ENCODE results near the gene GRIN3B.

GRIN3B gene

DNA sequence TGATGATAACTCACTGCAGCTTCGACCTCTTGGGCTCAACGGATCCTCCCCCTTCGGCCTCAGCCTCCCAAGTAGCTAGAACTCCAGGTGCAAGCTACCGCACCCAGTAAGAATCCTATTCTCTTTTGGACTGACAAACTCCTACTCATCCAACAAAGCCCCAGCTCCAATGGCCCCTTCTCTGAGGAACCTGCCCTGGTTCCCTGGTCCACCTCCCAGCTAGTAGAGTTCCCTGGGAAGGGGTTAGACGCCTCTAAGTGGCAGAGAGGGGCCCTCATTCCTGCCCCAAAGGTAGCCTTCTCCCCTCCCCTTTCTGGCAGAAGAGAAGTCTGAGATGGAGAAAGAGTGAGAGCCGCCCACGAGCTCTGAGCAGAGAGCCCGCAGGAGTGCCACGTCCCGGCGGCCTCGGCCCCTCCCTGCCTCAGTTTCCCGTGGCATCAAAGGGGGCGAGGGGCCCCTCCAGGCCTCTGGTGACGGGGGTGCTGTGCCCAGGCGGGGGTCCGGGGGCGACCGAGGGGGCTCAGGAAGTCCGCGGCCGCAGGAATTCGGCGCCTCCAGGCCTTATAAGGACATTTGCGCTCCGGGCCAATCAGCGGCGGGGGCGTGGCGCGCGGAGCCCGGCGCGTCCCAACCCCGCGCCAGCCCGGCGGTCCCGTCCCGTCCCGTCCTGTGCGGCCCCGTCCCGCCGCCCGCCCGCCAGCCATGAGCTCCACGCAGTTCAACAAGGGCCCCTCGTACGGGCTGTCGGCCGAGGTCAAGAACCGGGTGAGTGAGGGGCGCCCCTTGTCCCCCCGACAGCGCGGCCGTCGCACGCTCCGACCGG is 26.0 kb downstream of the GRIN3B start, which contains the start of gene CNN2:
Gene CNN2, plus strand, starts transcription at position 649 of the 823 bp plus-strand sequence. Its CDS starts 54 bp downstream, at position 703.
- DNase-seq (ENCODE audit: low read depth): peak; percentile 81
- TF ChIP-seq, protein P1, sequence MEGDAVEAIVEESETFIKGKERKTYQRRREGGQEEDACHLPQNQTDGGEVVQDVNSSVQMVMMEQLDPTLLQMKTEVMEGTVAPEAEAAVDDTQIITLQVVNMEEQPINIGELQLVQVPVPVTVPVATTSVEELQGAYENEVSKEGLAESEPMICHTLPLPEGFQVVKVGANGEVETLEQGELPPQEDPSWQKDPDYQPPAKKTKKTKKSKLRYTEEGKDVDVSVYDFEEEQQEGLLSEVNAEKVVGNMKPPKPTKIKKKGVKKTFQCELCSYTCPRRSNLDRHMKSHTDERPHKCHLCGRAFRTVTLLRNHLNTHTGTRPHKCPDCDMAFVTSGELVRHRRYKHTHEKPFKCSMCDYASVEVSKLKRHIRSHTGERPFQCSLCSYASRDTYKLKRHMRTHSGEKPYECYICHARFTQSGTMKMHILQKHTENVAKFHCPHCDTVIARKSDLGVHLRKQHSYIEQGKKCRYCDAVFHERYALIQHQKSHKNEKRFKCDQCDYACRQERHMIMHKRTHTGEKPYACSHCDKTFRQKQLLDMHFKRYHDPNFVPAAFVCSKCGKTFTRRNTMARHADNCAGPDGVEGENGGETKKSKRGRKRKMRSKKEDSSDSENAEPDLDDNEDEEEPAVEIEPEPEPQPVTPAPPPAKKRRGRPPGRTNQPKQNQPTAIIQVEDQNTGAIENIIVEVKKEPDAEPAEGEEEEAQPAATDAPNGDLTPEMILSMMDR (IDR thresholded peaks at IDR 0.05; ENCODE audit: insufficient read depth, low read depth, low read length, missing control alignments): no peak
- H3K4me3 ChIP-seq (ENCODE audit: low read length): peak within 1 kb of the TSS; percentile 97

- peak overlapping the region; percentile 97 for H3K4me3 ChIP-seq (ENCODE audit: low read length)
- TF ChIP-seq, protein P1 (IDR thresholded peaks at IDR 0.05; ENCODE audit: insufficient read depth, low read depth, low read length, missing control alignments): no peak
- peak; percentile 29 for DNase-seq (ENCODE audit: low read depth)
These were observed 26.8 kb downstream of the GRIN3B start for GRCh38 chr19:1026783-1027649.

DNA sequence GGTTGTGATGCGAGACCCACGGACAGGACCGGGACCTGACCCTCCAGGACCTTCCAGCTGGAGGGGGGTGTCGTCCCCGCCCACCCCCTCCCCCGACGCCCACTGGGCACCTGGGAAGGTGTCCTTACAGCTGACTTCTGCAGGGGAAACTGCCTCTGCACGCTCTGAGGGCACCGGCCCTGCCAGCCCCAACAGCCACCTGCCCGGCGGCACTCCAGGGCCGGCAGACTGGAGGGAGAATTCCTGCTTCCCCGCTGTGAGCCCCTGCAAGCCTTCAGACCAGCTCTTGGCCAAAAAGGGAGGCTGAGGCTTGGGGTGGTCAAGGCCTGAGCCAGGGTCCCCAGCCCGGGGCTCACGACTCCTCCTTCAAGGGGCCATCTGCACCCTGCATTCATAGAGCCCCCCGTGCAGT is 27.4 kb downstream of the GRIN3B start:
- DNase-seq (ENCODE audit: low read depth): peak; percentile 49
- TF ChIP-seq, protein P1 (IDR thresholded peaks at IDR 0.05; ENCODE audit: insufficient read depth, low read depth, low read length, missing control alignments): no peak

GRCh38 chr19:1028062-1028926 is 28.1 kb downstream of the GRIN3B start:
- DNase-seq (ENCODE audit: low read depth): peak; percentile 92

More for the DNA sequence above, 27.4 kb downstream of the GRIN3B start:
- peak overlapping the region; percentile 97 for H3K4me3 ChIP-seq (ENCODE audit: low read length)

GRCh38 chr19:1032264-1032867 is 32.1 kb downstream of the GRIN3B start:
- TF ChIP-seq, protein P1 (IDR thresholded peaks at IDR 0.05; ENCODE audit: insufficient read depth, low read depth, low read length, missing control alignments): no peak
- H3K4me3 ChIP-seq (ENCODE audit: low read length): no peak overlapping the region
- DNase-seq (ENCODE audit: low read depth): no peak

More at GRCh38 chr19:1028062-1028926, 28.1 kb downstream of the GRIN3B start:
- peak overlapping the region; percentile 97 for H3K4me3 ChIP-seq (ENCODE audit: low read length)
- TF ChIP-seq, protein P1 (IDR thresholded peaks at IDR 0.05; ENCODE audit: insufficient read depth, low read depth, low read length, missing control alignments): no peak
